ENCODE data around the gene MT1E.
"Not testable (repeated sequence)": the region's sequence is repeated elsewhere in the genome, so short reads cannot be mapped to it uniquely, and the experiment has no call there.

Gene MT1E

GRCh38 chr16:56625140-56625942 is at the start of gene MT1E:
Gene MT1E (plus strand): TSS chr16:56625781. CDS start chr16:56625852, 71 bp downstream.
- peak; percentile 27 for DNase-seq

GRCh38 chr16:56576585-56577299 is 48.8 kb upstream of the MT1E start:
- DNase-seq = peak; percentile 77

GRCh38 chr16:56577300-56577625 is 48.3 kb upstream of the MT1E start:
- DNase-seq = no peak

- no peak for DNase-seq
Observed at GRCh38 chr16:56580391-56581048, 45.1 kb upstream of the MT1E start.

- not testable (repeated sequence) for DNase-seq
Observed at GRCh38 chr16:56582911-56583310, 42.7 kb upstream of the MT1E start.

GRCh38 chr16:56583351-56584168 is 42.0 kb upstream of the MT1E start:
- no peak for DNase-seq

GRCh38 chr16:56584276-56584675 is 41.3 kb upstream of the MT1E start:
- no peak for DNase-seq

GRCh38 chr16:56588781-56589140 is 36.8 kb upstream of the MT1E start:
- DNase-seq = no peak

- DNase-seq = no peak
Observed at GRCh38 chr16:56589141-56590039, 36.2 kb upstream of the MT1E start, which contains the start of gene MT3. Gene MT3 (plus strand): TSS chr16:56589528. CDS start chr16:56589591, 63 bp downstream.

- no peak for DNase-seq
Observed at GRCh38 chr16:56591377-56592060, 34.1 kb upstream of the MT1E start.

- DNase-seq = no peak
Observed at GRCh38 chr16:56593573-56594291, 31.8 kb upstream of the MT1E start.

- no peak for DNase-seq
Observed at GRCh38 chr16:56594292-56594619, 31.3 kb upstream of the MT1E start.

- no peak for DNase-seq
Observed at GRCh38 chr16:56600398-56600999, 25.1 kb upstream of the MT1E start.

- no peak for DNase-seq
Observed at GRCh38 chr16:56601325-56601724, 24.3 kb upstream of the MT1E start.

- DNase-seq = no peak
Observed at GRCh38 chr16:56603589-56603988, 22.0 kb upstream of the MT1E start.

- no peak for DNase-seq
Observed at GRCh38 chr16:56604966-56605365, 20.6 kb upstream of the MT1E start.

GRCh38 chr16:56605475-56605874 is 20.1 kb upstream of the MT1E start:
- no peak for DNase-seq

- no peak for DNase-seq
Observed at GRCh38 chr16:56606071-56606475, 19.5 kb upstream of the MT1E start.

- DNase-seq = no peak
Observed at GRCh38 chr16:56606476-56607108, 19.0 kb upstream of the MT1E start.

- no peak for DNase-seq
Observed at GRCh38 chr16:56607109-56607618, 18.4 kb upstream of the MT1E start.
